A549 (cell line): ENCODE data around the gene RGL1. TPM values are rescaled to one million over a fixed set of nuclear protein-coding genes. Genes with fewer than 3 reads are reported as not detected.

Source experiments
- ATAC-seq, 2 experiments: fragments of 200-7000 bp in 1 of 2; fragments of >200 bp in 1 of 2; cut with Nextera tagmentation in 1 of 2; cut with Tn5 transposase in 1 of 2; 3 replicates each; pipeline versions ENCODE4 v1.8.0 to v1.9.1; 2018 to 2020; ENCODE audit warnings: mild to moderate bottlenecking in 1 of 2, moderate library complexity in 1 of 2
- CTCF ChIA-PET: fragments of 300-600 bp; sonication (Branson Sonifier 250); formaldehyde crosslinking; extraction: SDS; loops from one replicate; lab custom pipeline; 2021; ENCODE audit warnings: antibody characterized with exemption, inconsistent platforms; lab: Yijun Ruan, JAX
- POLR2A ChIA-PET: fragments of 350-600 bp; formaldehyde crosslinking; extraction: SDS; loops from one replicate; lab custom pipeline; 2021; ENCODE audit warnings: antibody characterized with exemption, inconsistent platforms; lab: Yijun Ruan, JAX
- DNase-seq, 2 experiments: peaks; one replicate each; pipeline versions ENCODE4 v3.0.0 to v3.0.0-alpha.2; 2011 to 2016; ENCODE audit warnings: low read depth in 1 of 2, low spot score in 1 of 2
- FAIRE-seq: peaks from 2 replicates; lab custom pipeline; 2011; peaks lifted over from hg19 to GRCh38; lab: Jason Lieb, UNC
- H3K27ac ChIP-seq, 2 experiments: fragments of >200 bp; sonication (Bioruptor Twin); formaldehyde crosslinking; 3 replicates each; pipeline ENCODE4 v1.5.1; 2016 to 2017
- H3K4me1 ChIP-seq: fragments of >200 bp; sonication (Bioruptor Twin); formaldehyde crosslinking; 3 replicates; pipeline ENCODE4 v1.6.1; 2016
- H3K4me2 ChIP-seq: fragments of >200 bp; sonication (Bioruptor Twin); formaldehyde crosslinking; 3 replicates; pipeline ENCODE4 v1.6.1; 2016
- H3K4me3 ChIP-seq: fragments of >200 bp; sonication (Bioruptor Twin); formaldehyde crosslinking; 3 replicates; pipeline ENCODE4 v1.5.1; 2016
- H3K9me3 ChIP-seq: fragments of >200 bp; sonication (Bioruptor Twin); formaldehyde crosslinking; 3 replicates; pipeline ENCODE4 v1.6.1; 2016
- CBX8 ChIP-seq: fragments of 200-600 bp; sonication (generic); IDR thresholded peaks from 2 replicates; pipeline ENCODE4 v1.6.1; 2016
- CHD2 ChIP-seq: fragments of 150-350 bp; IDR thresholded peaks from 2 replicates; pipeline ENCODE4 v1.6.1; 2014; ENCODE audit warnings: low read length; ENCODE audit not compliant: partially characterized antibody
- CHD4 ChIP-seq: fragments of 200-600 bp; sonication (generic); IDR thresholded peaks from 2 replicates; pipeline ENCODE4 v1.6.1; 2016; ENCODE audit warnings: antibody characterized with exemption, mild to moderate bottlenecking, borderline replicate concordance
- CTCF ChIP-seq: fragments of >200 bp; sonication (Bioruptor Twin); formaldehyde crosslinking; IDR thresholded peaks from 3 replicates; pipeline ENCODE4 v1.5.1; 2016
- EP300 ChIP-seq, 2 experiments: fragments of >200 bp; sonication (Bioruptor Twin); formaldehyde crosslinking; IDR thresholded peaks; 2 replicates in 1 of 2; 3 replicates in 1 of 2; pipeline ENCODE4 v1.6.1; 2016 to 2017
- ESRRA ChIP-seq: fragments of 150-350 bp; IDR thresholded peaks from 2 replicates; pipeline ENCODE4 v1.6.1; 2014; ENCODE audit warnings: mild to moderate bottlenecking, low read length, borderline replicate concordance
- FOSL2 ChIP-seq, 2 experiments: fragments of 450-650 bp in 1 of 2; fragments of >200 bp in 1 of 2; sonication (Bioruptor Twin) in 1 of 2; formaldehyde crosslinking; IDR thresholded peaks; 2 replicates each; pipeline versions ENCODE4 v1.5.0 to v1.6.1; 2016 to 2020; ENCODE audit warnings: mild to moderate bottlenecking in 1 of 2, moderate library complexity in 1 of 2
- FOXS1 ChIP-seq: fragments of 250-450 bp; sonication (Bioruptor Pico); IDR thresholded peaks from 2 replicates; pipeline ENCODE4 v1.5.0; 2020; ENCODE audit warnings: mild to moderate bottlenecking, moderate library complexity
- HES2 ChIP-seq: fragments of >200 bp; sonication (Bioruptor Twin); formaldehyde crosslinking; IDR thresholded peaks from 2 replicates; pipeline ENCODE4 v1.6.1; 2016
- HEYL ChIP-seq: fragments of 250-450 bp; sonication (Bioruptor Pico); IDR thresholded peaks from 2 replicates; pipeline ENCODE4 v1.8.0; 2021; ENCODE audit warnings: mild to moderate bottlenecking, moderate library complexity
- HOXB13 ChIP-seq: fragments of 250-450 bp; sonication (Bioruptor Pico); IDR thresholded peaks from 2 replicates; pipeline ENCODE4 v1.5.0; 2020; ENCODE audit warnings: low read depth, mild to moderate bottlenecking, moderate library complexity
- JUN ChIP-seq, 2 experiments: fragments of >200 bp; sonication (Bioruptor Twin); formaldehyde crosslinking; IDR thresholded peaks; 2 replicates in 1 of 2; 3 replicates in 1 of 2; pipeline ENCODE4 v1.6.1; 2016 to 2017
- JUNB ChIP-seq: fragments of >200 bp; sonication (Bioruptor Twin); formaldehyde crosslinking; IDR thresholded peaks from 2 replicates; pipeline ENCODE4 v1.6.1; 2016
- KDM1A ChIP-seq: fragments of 200-600 bp; sonication (generic); IDR thresholded peaks from 2 replicates; pipeline ENCODE4 v1.6.1; 2016; ENCODE audit warnings: low read depth, mild to moderate bottlenecking
- MAFK ChIP-seq: fragments of 450-650 bp; IDR thresholded peaks from 2 replicates; pipeline ENCODE4 v1.6.1; 2014; ENCODE audit not compliant: partially characterized antibody
- MAZ ChIP-seq: fragments of 150-350 bp; IDR thresholded peaks from 2 replicates; pipeline ENCODE4 v1.6.1; 2014; ENCODE audit warnings: antibody characterized with exemption, low read depth, low read length, borderline replicate concordance
- MYC ChIP-seq: IDR thresholded peaks from 2 replicates; pipeline ENCODE4 v1.6.1; 2012; ENCODE audit warnings: mild to moderate bottlenecking, inconsistent platforms, low read length, improper control_type of control experiment, borderline replicate concordance
- PHF8 ChIP-seq: fragments of 200-600 bp; sonication (generic); IDR thresholded peaks from 2 replicates; pipeline ENCODE4 v1.6.1; 2016; ENCODE audit warnings: low read depth, mild to moderate bottlenecking, antibody characterized with exemption, moderate library complexity, borderline replicate concordance
- POLR2A ChIP-seq: IDR thresholded peaks from 2 replicates; pipeline ENCODE4 v1.6.1; 2012; ENCODE audit warnings: mild to moderate bottlenecking, low read length
- POLR2AphosphoS2 ChIP-seq: conservative IDR thresholded peaks from 2 replicates; pipeline ENCODE4 v1.6.1; 2012; ENCODE audit warnings: low read length, improper control_type of control experiment, inconsistent platforms
- REST ChIP-seq: fragments of 200-600 bp; sonication (generic); IDR thresholded peaks from 2 replicates; pipeline ENCODE4 v1.6.1; 2016; ENCODE audit warnings: antibody characterized with exemption, mild to moderate bottlenecking, moderate library complexity
- WGBS: methylation state at CpG from one replicate; pipeline ENCODE4 v1.1.6; 2017; ENCODE audit errors: missing lambda C conversion rate; 5-methylcytosine and 5-hydroxymethylcytosine counted together
- polyA minus RNA-seq: library from RNA; depleted of rRNA, polyadenylated mRNA; stranded (reverse); fragments of >200 nt; gene quantifications from 2 replicates; pipeline ENCODE4 v1.2.3, GENCODE V29; 2011; rRNA and poly(A)+ RNA removed
- polyA plus RNA-seq, 4 experiments: library from polyadenylated mRNA; depleted of rRNA in 3 of 4; stranded (reverse); fragments of >200 nt; fragmentation: RNase III in 1 of 4; extraction: RNeasy Plus Mini Kit Qiagen cat#74134 plus additional on column Dnase treatment in 1 of 4; gene quantifications; 2 replicates in 3 of 4; 3 replicates in 1 of 4; pipeline ENCODE4 v1.2.3, GENCODE V29; 2011 to 2017
- TF ChIP-seq, protein P1 (sequence below): IDR thresholded peaks from 2 replicates; pipeline ENCODE4 v1.6.1; 2012
- TF ChIP-seq, protein P2 (sequence below): fragments of >200 bp; sonication (Bioruptor Twin); formaldehyde crosslinking; IDR thresholded peaks from 3 replicates; pipeline ENCODE4 v1.6.1; 2016
- TF ChIP-seq, protein P3 (sequence below): fragments of 250-450 bp; sonication (Bioruptor Pico); IDR thresholded peaks from 2 replicates; pipeline ENCODE4 v1.5.0; 2021; ENCODE audit warnings: mild to moderate bottlenecking, moderate library complexity, borderline replicate concordance

RGL1 gene
- polyA plus RNA-seq (2011; rRNA removed), result 3.8 and 4.5 TPM in 2 replicates
- polyA plus RNA-seq (2012; cell fraction: cytosol; rRNA removed), result 0.78 and 1.0 TPM in 2 replicates
- 0.62 and 0.82 TPM in 2 replicates for polyA plus RNA-seq (2012; cell fraction: nucleus; rRNA removed)
- polyA plus RNA-seq (2017; fragmentation: RNase III; extraction: RNeasy Plus Mini Kit Qiagen cat#74134 plus additional on column Dnase treatment), result 0.98 to 1.5 TPM (median 1.0 TPM) in 3 replicates
- polyA minus RNA-seq, result 3.5 and 4.1 TPM in 2 replicates

GRCh38 chr1:183804916-183805841 is at the start of gene RGL1:
TSS of gene RGL1 (plus strand) at chr1:183805120. CDS start at chr1:183805298, 178 bp downstream.
- Histone ChIP-seq H3K27ac (peak within 1 kb of the TSS; percentile 69 to 78), H3K9me3 (peaks cover 25% of the 10 kb centered on the region; the same call in 2 of the 3 replicates), H3K4me1 (no peaks in the 10 kb centered on the region), H3K4me2 (peak within 1 kb of the TSS; percentile 95), H3K4me3 (peak within 1 kb of the TSS; percentile 63)
- TF ChIP-seq, protein P1, sequence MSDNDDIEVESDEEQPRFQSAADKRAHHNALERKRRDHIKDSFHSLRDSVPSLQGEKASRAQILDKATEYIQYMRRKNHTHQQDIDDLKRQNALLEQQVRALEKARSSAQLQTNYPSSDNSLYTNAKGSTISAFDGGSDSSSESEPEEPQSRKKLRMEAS, result peak; percentile 51
- TF ChIP-seq MYC (no peak), JUN (IDR thresholded peaks at IDR 0.05) (0 out of 5 replicates have a peak, but pooled peaks of 1 of the 2 experiments have one; percentile 23), POLR2A (peak; percentile 55; the same call in 1 of the 2 replicates), PHF8 (peak; percentile 54; the same call in 1 of the 2 replicates), MAFK (peak; percentile 45)
- peak; percentile 25 to 51 for DNase-seq
- 2% methylated on average over 36 of the region's 58 CpGs for WGBS
- ATAC-seq, result peak; percentile 90 to 93
- ChIA-PET CTCF (no interaction called here), POLR2A (no interaction called here)
- no peak for FAIRE-seq

- peaks cover 8% of the 10 kb centered on the region; the same call in 1 of the 3 replicates for H3K9me3 ChIP-seq
- no peak overlapping the region for H3K27ac ChIP-seq
- TF ChIP-seq CHD4 (no peak), HEYL (CRISPR knock-in tag) (no peak), HES2 (no peak), FOSL2 (IDR thresholded peaks at IDR 0.05) (no peak), FOSL2 (CRISPR knock-in tag; IDR thresholded peaks at IDR 0.05) (no peak), CTCF (no peak), POLR2AphosphoS2 (no peak), CBX8 (no peak), KDM1A (no peak), ESRRA (no peak), MYC (no peak), REST (no peak), HOXB13 (CRISPR knock-in tag) (no peak), MAZ (no peak), CHD2 (no peak), FOXS1 (CRISPR knock-in tag) (no peak), JUNB (no peak), EP300 (IDR thresholded peaks at IDR 0.05) (no peak)
- TF ChIP-seq, protein P2, sequence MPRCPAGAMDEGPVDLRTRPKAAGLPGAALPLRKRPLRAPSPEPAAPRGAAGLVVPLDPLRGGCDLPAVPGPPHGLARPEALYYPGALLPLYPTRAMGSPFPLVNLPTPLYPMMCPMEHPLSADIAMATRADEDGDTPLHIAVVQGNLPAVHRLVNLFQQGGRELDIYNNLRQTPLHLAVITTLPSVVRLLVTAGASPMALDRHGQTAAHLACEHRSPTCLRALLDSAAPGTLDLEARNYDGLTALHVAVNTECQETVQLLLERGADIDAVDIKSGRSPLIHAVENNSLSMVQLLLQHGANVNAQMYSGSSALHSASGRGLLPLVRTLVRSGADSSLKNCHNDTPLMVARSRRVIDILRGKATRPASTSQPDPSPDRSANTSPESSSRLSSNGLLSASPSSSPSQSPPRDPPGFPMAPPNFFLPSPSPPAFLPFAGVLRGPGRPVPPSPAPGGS, result no peak
- TF ChIP-seq, protein P3, sequence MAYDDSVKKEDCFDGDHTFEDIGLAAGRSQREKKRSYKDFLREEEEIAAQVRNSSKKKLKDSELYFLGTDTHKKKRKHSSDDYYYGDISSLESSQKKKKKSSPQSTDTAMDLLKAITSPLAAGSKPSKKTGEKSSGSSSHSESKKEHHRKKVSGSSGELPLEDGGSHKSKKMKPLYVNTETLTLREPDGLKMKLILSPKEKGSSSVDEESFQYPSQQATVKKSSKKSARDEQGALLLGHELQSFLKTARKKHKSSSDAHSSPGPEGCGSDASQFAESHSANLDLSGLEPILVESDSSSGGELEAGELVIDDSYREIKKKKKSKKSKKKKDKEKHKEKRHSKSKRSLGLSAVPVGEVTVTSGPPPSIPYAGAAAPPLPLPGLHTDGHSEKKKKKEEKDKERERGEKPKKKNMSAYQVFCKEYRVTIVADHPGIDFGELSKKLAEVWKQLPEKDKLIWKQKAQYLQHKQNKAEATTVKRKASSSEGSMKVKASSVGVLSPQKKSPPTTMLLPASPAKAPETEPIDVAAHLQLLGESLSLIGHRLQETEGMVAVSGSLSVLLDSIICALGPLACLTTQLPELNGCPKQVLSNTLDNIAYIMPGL (CRISPR knock-in tag), result no peak
- TF ChIP-seq, all 56 proteins: peak for 0
- ChIA-PET CTCF (interaction anchor here (0.7 kb wide), 1 partner anchor 40 kb away, joined by 3 read pairs; no protein-coding TSS in a partner anchor), POLR2A (no interaction called here)
- Histone ChIP-seq H3K4me2 (no peak overlapping the region), H3K4me1 (0 out of 3 replicates have a peak, but pooled peaks cover 3% of the 10 kb centered on the region), H3K4me3 (no peak overlapping the region)
- 82% methylated on average over 2 of the region's 2 CpGs for WGBS
- FAIRE-seq, result no peak
- no peak for DNase-seq
- no peak for ATAC-seq
Observed at GRCh38 chr1:183756326-183756725, 48.6 kb upstream of the RGL1 start.
